Measurements from ENCODE around the gene PPM1B. TPM values are rescaled to one million over a fixed set of nuclear protein-coding genes. Genes with fewer than 3 reads are reported as not detected.

Gene PPM1B
- total and polyA plus RNA-seq, 2 of the 4 experiments (the other 2 are of a cell fraction), result 13.4 to 14.7 TPM

DNA sequence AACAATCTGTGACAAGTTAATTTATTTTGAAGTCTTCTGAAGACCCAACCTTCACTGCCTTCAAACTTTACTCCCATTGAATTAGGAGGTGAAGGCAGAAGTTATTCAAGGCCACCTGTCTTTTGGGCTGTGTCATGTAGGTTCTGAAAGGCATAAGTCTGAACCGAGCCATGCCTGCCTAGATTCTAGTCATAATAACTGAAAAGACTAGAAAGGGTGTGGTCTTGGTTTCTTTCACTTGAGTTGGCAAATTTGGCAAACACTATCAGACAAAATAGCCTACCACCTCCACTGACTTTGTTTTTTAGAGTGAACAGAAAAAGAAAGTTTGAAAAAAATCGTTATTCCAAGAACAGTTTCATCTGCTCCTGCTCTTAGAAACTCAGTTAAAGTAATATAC, 38.4 kb downstream of the PPM1B start:
- H3K23ac ChIP-seq (ENCODE audit: low read depth, low read length), result no peak overlapping the region
- no peak overlapping the region for H3K4me2 ChIP-seq (ENCODE audit: low read depth, low read length)
- 0 out of 2 replicates have a peak, but pooled peaks cover under 1% of the 10 kb centered on the region for H3K9me1 ChIP-seq (ENCODE audit: insufficient read depth, low read length)
- no peaks in the 10 kb centered on the region for H3K27me3 ChIP-seq (ENCODE audit: control insufficient read depth, insufficient read depth, low read length)
- WGBS, 2 experiments (ENCODE audit: extremely low coverage in 2 of 2, insufficient read length in 1 of 2), result no CpG with 5 or more reads among the region's 2 CpGs
- H3K4me1 ChIP-seq (ENCODE audit: control insufficient read depth, insufficient read depth, low read length), result no peaks in the 10 kb centered on the region
- no peak overlapping the region for H4K8ac ChIP-seq (ENCODE audit: low read depth in 2 of 2, low read length in 2 of 2)
- H3K36me3 ChIP-seq (ENCODE audit: control insufficient read depth, insufficient read depth, low read length), result peaks cover 5% of the 10 kb centered on the region
- H3K9ac ChIP-seq (ENCODE audit: low read depth, low read length), result no peak overlapping the region
- no peak overlapping the region for H2BK120ac ChIP-seq (ENCODE audit: low read depth, low read length)
- H2AK5ac ChIP-seq (ENCODE audit: low read depth, low read length), result no peak overlapping the region
- no peak overlapping the region for H3K18ac ChIP-seq (ENCODE audit: low read depth, low read length)
- CTCF ChIA-PET, result no interaction called here
- no peaks in the 10 kb centered on the region; the same call in 1 of the 2 replicates for H4K20me1 ChIP-seq (ENCODE audit: insufficient read depth, low read length)
- BruUV-seq (replicated peaks), result no TSS peak
- TF ChIP-seq, protein P1, sequence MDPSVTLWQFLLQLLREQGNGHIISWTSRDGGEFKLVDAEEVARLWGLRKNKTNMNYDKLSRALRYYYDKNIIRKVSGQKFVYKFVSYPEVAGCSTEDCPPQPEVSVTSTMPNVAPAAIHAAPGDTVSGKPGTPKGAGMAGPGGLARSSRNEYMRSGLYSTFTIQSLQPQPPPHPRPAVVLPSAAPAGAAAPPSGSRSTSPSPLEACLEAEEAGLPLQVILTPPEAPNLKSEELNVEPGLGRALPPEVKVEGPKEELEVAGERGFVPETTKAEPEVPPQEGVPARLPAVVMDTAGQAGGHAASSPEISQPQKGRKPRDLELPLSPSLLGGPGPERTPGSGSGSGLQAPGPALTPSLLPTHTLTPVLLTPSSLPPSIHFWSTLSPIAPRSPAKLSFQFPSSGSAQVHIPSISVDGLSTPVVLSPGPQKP (IDR thresholded peaks at IDR 0.05; ENCODE audit: borderline replicate concordance, low read depth, low read length), result no peak
- TF ChIP-seq MXI1 (IDR thresholded peaks at IDR 0.05; ENCODE audit: borderline replicate concordance, low read depth, low read length), result no peak
- no peak for TF ChIP-seq MAZ (IDR thresholded peaks at IDR 0.05; ENCODE audit: borderline replicate concordance, low read depth, low read length)
- no peak for TF ChIP-seq MAFK (IDR thresholded peaks at IDR 0.05; ENCODE audit: low read depth, low read length)
- TF ChIP-seq RFX5 (IDR thresholded peaks at IDR 0.05; ENCODE audit: low read depth, low read length), result no peak
- no peak for TF ChIP-seq NFE2L2 (IDR thresholded peaks at IDR 0.05; ENCODE audit: low read depth, low read length)
- TF ChIP-seq, protein P2, sequence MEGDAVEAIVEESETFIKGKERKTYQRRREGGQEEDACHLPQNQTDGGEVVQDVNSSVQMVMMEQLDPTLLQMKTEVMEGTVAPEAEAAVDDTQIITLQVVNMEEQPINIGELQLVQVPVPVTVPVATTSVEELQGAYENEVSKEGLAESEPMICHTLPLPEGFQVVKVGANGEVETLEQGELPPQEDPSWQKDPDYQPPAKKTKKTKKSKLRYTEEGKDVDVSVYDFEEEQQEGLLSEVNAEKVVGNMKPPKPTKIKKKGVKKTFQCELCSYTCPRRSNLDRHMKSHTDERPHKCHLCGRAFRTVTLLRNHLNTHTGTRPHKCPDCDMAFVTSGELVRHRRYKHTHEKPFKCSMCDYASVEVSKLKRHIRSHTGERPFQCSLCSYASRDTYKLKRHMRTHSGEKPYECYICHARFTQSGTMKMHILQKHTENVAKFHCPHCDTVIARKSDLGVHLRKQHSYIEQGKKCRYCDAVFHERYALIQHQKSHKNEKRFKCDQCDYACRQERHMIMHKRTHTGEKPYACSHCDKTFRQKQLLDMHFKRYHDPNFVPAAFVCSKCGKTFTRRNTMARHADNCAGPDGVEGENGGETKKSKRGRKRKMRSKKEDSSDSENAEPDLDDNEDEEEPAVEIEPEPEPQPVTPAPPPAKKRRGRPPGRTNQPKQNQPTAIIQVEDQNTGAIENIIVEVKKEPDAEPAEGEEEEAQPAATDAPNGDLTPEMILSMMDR (conservative IDR thresholded peaks at IDR 0.05; ENCODE audit: low read depth, low read length), result no peak
- TF ChIP-seq BHLHE40 (IDR thresholded peaks at IDR 0.05; ENCODE audit: low read depth, low read length), result no peak
- TF ChIP-seq RAD21 (IDR thresholded peaks at IDR 0.05; ENCODE audit: low read length), result no peak
- TF ChIP-seq, protein P3, sequence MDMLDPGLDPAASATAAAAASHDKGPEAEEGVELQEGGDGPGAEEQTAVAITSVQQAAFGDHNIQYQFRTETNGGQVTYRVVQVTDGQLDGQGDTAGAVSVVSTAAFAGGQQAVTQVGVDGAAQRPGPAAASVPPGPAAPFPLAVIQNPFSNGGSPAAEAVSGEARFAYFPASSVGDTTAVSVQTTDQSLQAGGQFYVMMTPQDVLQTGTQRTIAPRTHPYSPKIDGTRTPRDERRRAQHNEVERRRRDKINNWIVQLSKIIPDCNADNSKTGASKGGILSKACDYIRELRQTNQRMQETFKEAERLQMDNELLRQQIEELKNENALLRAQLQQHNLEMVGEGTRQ (IDR thresholded peaks at IDR 0.05; ENCODE audit: low read depth, low read length), result no peak
- no peak for TF ChIP-seq RCOR1 (IDR thresholded peaks at IDR 0.05; ENCODE audit: insufficient replicate concordance, low read length)
- no peak for TF ChIP-seq CEBPB (IDR thresholded peaks at IDR 0.05; ENCODE audit: low read depth, low read length)
- TF ChIP-seq POLR2A (IDR thresholded peaks at IDR 0.05; ENCODE audit: low read depth, low read length), result no peak
- no peak for TF ChIP-seq SMC3 (IDR thresholded peaks at IDR 0.05; ENCODE audit: low read depth, low read length)
- no peak for TF ChIP-seq CHD1 (IDR thresholded peaks at IDR 0.05; ENCODE audit: low read depth, low read length)
- no peak for TF ChIP-seq FOS (IDR thresholded peaks at IDR 0.05; ENCODE audit: low read depth, low read length)
- POLR2A ChIA-PET (ENCODE audit: unreplicated experiment), result no interaction called here
- H2BK15ac ChIP-seq (ENCODE audit: low read depth, low read length), result no peak overlapping the region
- no peak overlapping the region for H4K5ac ChIP-seq (ENCODE audit: low read depth, low read length)
- no peak overlapping the region for H3K4me3 ChIP-seq (ENCODE audit: insufficient read depth, low read depth, low read length)
- no peak overlapping the region for H2BK5ac ChIP-seq (ENCODE audit: low read depth, low read length, poor library complexity, severe bottlenecking)
- H3K79me1 ChIP-seq (ENCODE audit: low read depth in 1 of 2, low read length in 2 of 2), result peaks cover 14 to 15% of the 10 kb centered on the region in 2 experiments
- H3K14ac ChIP-seq (replicated peaks; ENCODE audit: low read depth, low read length), result no peak overlapping the region
- dilution Hi-C loops (cut with HindIII; ENCODE audit: low sequenced_read_pairs, unreplicated experiment) (no loop called here), intact Hi-C loops (cut with micrococcal nuclease) (no loop called here), in situ Hi-C loops (cut with MboI; ENCODE audit: low sequenced_read_pairs) (no loop called here)
- H3K9me3 ChIP-seq (ENCODE audit: control insufficient read depth, insufficient read depth, low read length), result peaks cover 5% of the 10 kb centered on the region; the same call in 1 of the 2 replicates
- no peak overlapping the region for H4K91ac ChIP-seq (ENCODE audit: insufficient read depth, low read depth, low read length)
- H3K56ac ChIP-seq (ENCODE audit: extremely low read depth, insufficient read depth, low read length), result no peak overlapping the region
- no peak overlapping the region for H2BK20ac ChIP-seq (ENCODE audit: low read depth, low read length)
- H3K27ac ChIP-seq (ENCODE audit: insufficient read depth, low read length), result no peak overlapping the region
- ATAC-seq (ENCODE audit: low read depth) (no peak), DNase-seq (no peak)
- no peak overlapping the region for H2AK9ac ChIP-seq (replicated peaks; ENCODE audit: low read depth, low read length, poor library complexity)
- H2AFZ ChIP-seq (replicated peaks; ENCODE audit: low read length, poor library complexity), result no peak overlapping the region
- no peak overlapping the region for H3K4ac ChIP-seq (ENCODE audit: low read depth, low read length)

All from IMR-90 (cell line).